Esophagus muscularis mucosa (tissue), 4 donors: ENCODE data around the gene UBTD2. TPM values are rescaled to one million over a fixed set of nuclear protein-coding genes. Genes with fewer than 3 reads are reported as not detected.

Experiments
- DNase-seq: peaks from one replicate; pipeline ENCODE4 v3.0.0-alpha.2; 2017; ENCODE audit errors: extremely low spot score
- H3K27ac ChIP-seq, 4 donors: fragments of 200-600 bp; sonication (generic); replicated peaks in 1 of 4; 1 replicate in 3 of 4; 2 replicates in 1 of 4; pipeline ENCODE4 v1.5.1; 2016 to 2019; ENCODE audit warnings: mild to moderate bottlenecking in 1 of 4
- H3K27me3 ChIP-seq, 4 donors: fragments of 200-600 bp; sonication (generic); one replicate each; pipeline versions ENCODE4 v1.5.1 to v1.6.0; 2016 to 2019
- H3K36me3 ChIP-seq, 4 donors: fragments of 200-600 bp; sonication (generic); one replicate each; pipeline ENCODE4 v1.5.1; 2016 to 2019
- H3K4me1 ChIP-seq, 4 donors: fragments of 200-600 bp; sonication (generic); one replicate each; pipeline ENCODE4 v1.5.1; 2016 to 2019
- H3K4me3 ChIP-seq, 4 donors: fragments of 200-600 bp; sonication (generic); 1 replicate in 2 of 4; 2 replicates in 2 of 4; pipeline ENCODE4 v1.5.1; 2016 to 2019; ENCODE audit warnings: mild to moderate bottlenecking in 4 of 4, moderate library complexity in 1 of 4
- H3K9me3 ChIP-seq, 4 donors: fragments of 200-600 bp; sonication (generic); 1 replicate in 3 of 4; 2 replicates in 1 of 4; pipeline ENCODE4 v1.5.1; 2016 to 2019
- CTCF ChIP-seq, 3 experiments: fragments of 200-600 bp in 2 of 3; fragments of 450-650 bp in 1 of 3; sonication (generic) in 2 of 3; IDR thresholded peaks; one replicate each; pipeline ENCODE4 v1.5.1; 2017 to 2019; ENCODE audit warnings: antibody characterized with exemption in 3 of 3, mild to moderate bottlenecking in 2 of 3, moderate library complexity in 1 of 3
- EP300 ChIP-seq: sonication (generic); formaldehyde crosslinking; IDR thresholded peaks from one replicate; pipeline ENCODE4 v1.6.1; 2017; ENCODE audit warnings: antibody characterized with exemption
- POLR2A ChIP-seq: fragments of 450-650 bp; IDR thresholded peaks from one replicate; pipeline ENCODE4 v1.6.1; 2017; ENCODE audit warnings: antibody characterized with exemption, moderate library complexity, mild to moderate bottlenecking, low read depth
- POLR2AphosphoS5 ChIP-seq, 2 donors: sonication (generic); formaldehyde crosslinking; IDR thresholded peaks; one replicate each; pipeline ENCODE4 v1.6.1; 2017; ENCODE audit warnings: antibody characterized with exemption in 2 of 2
- WGBS: methylation state at CpG from one replicate; pipeline ENCODE4 v1.1.5; 2018; 5-methylcytosine and 5-hydroxymethylcytosine counted together
- intact Hi-C: fragments of 100-400 bp; cut with DNase I; formaldehyde crosslinking; loops from one replicate; pipeline ENCODE4 v1.15.1; 2023
- total RNA-seq, 4 donors: library from RNA; depleted of rRNA; stranded (reverse); fragments of >200 nt; gene quantifications; one replicate each; pipeline versions ENCODE4 v1.1.0 to v1.2.1, GENCODE V29; 2016

UBTD2 gene
- total RNA-seq, 4 donors from 2014 or later, result 19.4 to 20.0 (median 19.9) TPM

GRCh38 chr5:172172912-172173563, 110.5 kb downstream of the UBTD2 start:
- Histone ChIP-seq H3K36me3 (no peaks in the 10 kb centered on the region), H3K9me3 (no peaks in the 10 kb centered on the region), H3K4me1 (peaks cover 43 to 69% (median 57%) of the 10 kb centered on the region in 4 donors), H3K27ac (peak overlapping the region in 1 of 4 donors; percentile 12), H3K27me3 (no peaks in the 10 kb centered on the region), H3K4me3 (no peak overlapping the region)
- intact Hi-C loops, result no loop called here
- WGBS, result 80% methylated on average over 11 of the region's 12 CpGs
- TF ChIP-seq EP300 (no peak), POLR2AphosphoS5 (IDR thresholded peaks at IDR 0.05) (no peak), CTCF (IDR thresholded peaks at IDR 0.05) (no peak), POLR2A (no peak)
- no peak for DNase-seq

GRCh38 chr5:172171118-172171517, 112.4 kb downstream of the UBTD2 start:
- Histone ChIP-seq H3K4me1 (peaks cover 50 to 76% (median 68%) of the 10 kb centered on the region in 4 donors), H3K27me3 (no peaks in the 10 kb centered on the region), H3K27ac (no peak overlapping the region), H3K36me3 (no peaks in the 10 kb centered on the region), H3K9me3 (no peaks in the 10 kb centered on the region), H3K4me3 (no peak overlapping the region)
- no peak for TF ChIP-seq CTCF (IDR thresholded peaks at IDR 0.05)
- TF ChIP-seq EP300, result no peak
- no peak for TF ChIP-seq POLR2AphosphoS5 (IDR thresholded peaks at IDR 0.05)
- no peak for TF ChIP-seq POLR2A
- no peak for DNase-seq
- intact Hi-C loops, result no loop called here
- 88% methylated on average over 8 of the region's 8 CpGs for WGBS

- DNase-seq, result no peak
- Histone ChIP-seq H3K36me3 (no peaks in the 10 kb centered on the region), H3K27me3 (no peaks in the 10 kb centered on the region), H3K27ac (no peak overlapping the region), H3K9me3 (no peaks in the 10 kb centered on the region), H3K4me1 (peaks cover 46 to 77% (median 70%) of the 10 kb centered on the region in 4 donors), H3K4me3 (no peak overlapping the region)
- WGBS, result 65% methylated on average over 9 of the region's 9 CpGs
- TF ChIP-seq POLR2A, result no peak
- TF ChIP-seq EP300, result no peak
- no peak for TF ChIP-seq POLR2AphosphoS5 (IDR thresholded peaks at IDR 0.05)
- no peak for TF ChIP-seq CTCF (IDR thresholded peaks at IDR 0.05)
- intact Hi-C loops, result no loop called here
Observed at GRCh38 chr5:172170251-172170701, 113.3 kb downstream of the UBTD2 start.

- DNase-seq, result no peak
- Histone ChIP-seq H3K36me3 (no peaks in the 10 kb centered on the region), H3K27me3 (no peaks in the 10 kb centered on the region), H3K27ac (peak overlapping the region in 1 of 4 donors; percentile 59), H3K9me3 (no peaks in the 10 kb centered on the region), H3K4me1 (peaks cover 47 to 77% (median 70%) of the 10 kb centered on the region in 4 donors), H3K4me3 (no peak overlapping the region)
- 94% methylated on average over 2 of the region's 2 CpGs for WGBS
- intact Hi-C loops, result no loop called here
- TF ChIP-seq CTCF (IDR thresholded peaks at IDR 0.05) (no peak), EP300 (no peak), POLR2A (no peak), POLR2AphosphoS5 (IDR thresholded peaks at IDR 0.05) (no peak)
Observed at GRCh38 chr5:172169216-172169615, 114.3 kb downstream of the UBTD2 start.

GRCh38 chr5:172168311-172168710, 115.3 kb downstream of the UBTD2 start:
- no peaks in the 10 kb centered on the region for H3K27me3 ChIP-seq
- intact Hi-C loops, result no loop called here
- DNase-seq, result no peak
- no peak overlapping the region for H3K4me3 ChIP-seq
- H3K4me1 ChIP-seq, result peaks cover 46 to 76% (median 71%) of the 10 kb centered on the region in 4 donors
- H3K36me3 ChIP-seq, result no peaks in the 10 kb centered on the region
- WGBS, result 60% methylated on average over 6 of the region's 8 CpGs
- H3K9me3 ChIP-seq, result no peaks in the 10 kb centered on the region
- H3K27ac ChIP-seq, result peak overlapping the region; percentile 42 to 66 (median 54)
- TF ChIP-seq EP300 (no peak), POLR2A (no peak), POLR2AphosphoS5 (IDR thresholded peaks at IDR 0.05) (no peak), CTCF (IDR thresholded peaks at IDR 0.05) (no peak)
